Kidney epithelial cell (primary cell): Measurements from ENCODE around the gene ABCC5. TPM values are rescaled to one million over a fixed set of nuclear protein-coding genes. Genes with fewer than 3 reads are reported as not detected.

Experiments
- DNase-seq: peaks from one replicate; pipeline ENCODE4 v3.0.0-alpha.2; 2010; ENCODE audit warnings: low read depth
- H3K27me3 ChIP-seq: 2 replicates; pipeline ENCODE4 v1.6.0; 2011; ENCODE audit warnings: low read length; ENCODE audit not compliant: control insufficient read depth, insufficient read depth
- H3K36me3 ChIP-seq: 2 replicates; pipeline ENCODE4 v1.5.1; 2011; ENCODE audit warnings: low read length; ENCODE audit not compliant: control insufficient read depth, insufficient read depth
- H3K4me3 ChIP-seq: 2 replicates; pipeline ENCODE4 v1.5.1; 2011; ENCODE audit warnings: low read depth, mild to moderate bottlenecking, control low read depth, low read length
- CTCF ChIP-seq: IDR thresholded peaks from 2 replicates; pipeline ENCODE4 v1.5.1; 2011; ENCODE audit warnings: mild to moderate bottlenecking, moderate library complexity, low read length, control low read depth, inconsistent platforms; ENCODE audit not compliant: insufficient read depth, poor library complexity, severe bottlenecking
- total RNA-seq: library from RNA; depleted of rRNA; stranded (reverse); fragments of >200 nt; gene quantifications from 2 replicates; pipeline ENCODE4 v1.2.3, GENCODE V29; 2015

ABCC5 gene
- total RNA-seq, 1 donor from 2014 or later: 9.1 TPM

GRCh38 chr3:184018424-184018973, 815 bp upstream of the ABCC5 start:
- H3K36me3 ChIP-seq: no peaks in the 10 kb centered on the region
- no peaks in the 10 kb centered on the region for H3K27me3 ChIP-seq
- peak overlapping the region; percentile 99 for H3K4me3 ChIP-seq
- no peak for DNase-seq
- TF ChIP-seq CTCF: no peak

GRCh38 chr3:184016811-184017671, 643 bp downstream of the ABCC5 start:
- Histone ChIP-seq H3K27me3 (no peaks in the 10 kb centered on the region), H3K4me3 (peak overlapping the region; percentile 99), H3K36me3 (no peaks in the 10 kb centered on the region)
- DNase-seq: no peak
- TF ChIP-seq CTCF: peak; percentile 43

GRCh38 chr3:184016169-184016570, 1.5 kb downstream of the ABCC5 start:
- no peaks in the 10 kb centered on the region for H3K36me3 ChIP-seq
- H3K4me3 ChIP-seq: no peak overlapping the region
- no peaks in the 10 kb centered on the region for H3K27me3 ChIP-seq
- no peak for TF ChIP-seq CTCF
- DNase-seq: no peak

- no peaks in the 10 kb centered on the region for H3K36me3 ChIP-seq
- no peaks in the 10 kb centered on the region for H3K27me3 ChIP-seq
- no peak for DNase-seq
- no peak overlapping the region for H3K4me3 ChIP-seq
- no peak for TF ChIP-seq CTCF
Measured at GRCh38 chr3:184015381-184016019, 2.2 kb downstream of the ABCC5 start.

- no peak for TF ChIP-seq CTCF
- H3K4me3 ChIP-seq: no peak overlapping the region
- H3K36me3 ChIP-seq: no peaks in the 10 kb centered on the region
- no peaks in the 10 kb centered on the region for H3K27me3 ChIP-seq
- no peak for DNase-seq
Measured at GRCh38 chr3:184011937-184012889, 5.5 kb downstream of the ABCC5 start.
